Sigmoid colon (tissue), 7 donors: ENCODE data around the gene FKBP1B. TPM values are rescaled to one million over a fixed set of nuclear protein-coding genes. Genes with fewer than 3 reads are reported as not detected.

Source experiments
- DNase-seq: peaks from one replicate; pipeline ENCODE4 v3.0.0-alpha.2; 2019
- H3K27ac ChIP-seq, 4 donors: fragments of 200-600 bp; sonication (generic); one replicate each; pipeline ENCODE4 v1.5.1; 2016 to 2019; ENCODE audit warnings: mild to moderate bottlenecking in 1 of 4
- H3K27me3 ChIP-seq, 3 donors: fragments of 200-600 bp; sonication (generic); one replicate each; pipeline ENCODE4 v1.5.1; 2019; ENCODE audit warnings: mild to moderate bottlenecking in 1 of 3
- H3K36me3 ChIP-seq, 4 donors: fragments of 200-600 bp; sonication (generic); one replicate each; pipeline ENCODE4 v1.5.1; 2016 to 2019
- H3K4me1 ChIP-seq, 4 donors: fragments of 200-600 bp; sonication (generic); one replicate each; pipeline ENCODE4 v1.5.1; 2017 to 2019
- H3K4me3 ChIP-seq, 4 donors: fragments of 200-600 bp; sonication (generic); one replicate each; pipeline ENCODE4 v1.5.1; 2017 to 2019; ENCODE audit warnings: mild to moderate bottlenecking in 2 of 4, moderate library complexity in 1 of 4
- H3K9me3 ChIP-seq, 4 donors: fragments of 200-600 bp in 3 of 4; sonication (generic) in 3 of 4; one replicate each; pipeline versions ENCODE4 v1.5.1 to v1.6.1; 2013 to 2019
- CTCF ChIP-seq, 4 experiments: fragments of 450-650 bp in 3 of 4; fragments of 200-600 bp in 1 of 4; IDR thresholded peaks; one replicate each; pipeline ENCODE4 v1.5.1; 2016 to 2019; ENCODE audit warnings: antibody characterized with exemption in 4 of 4, mild to moderate bottlenecking in 3 of 4, moderate library complexity in 2 of 4
- EP300 ChIP-seq, 4 donors: sonication (generic); formaldehyde crosslinking; IDR thresholded peaks; one replicate each; pipeline ENCODE4 v1.6.1; 2017; ENCODE audit warnings: antibody characterized with exemption in 4 of 4
- POLR2A ChIP-seq, 2 donors: fragments of 450-650 bp; IDR thresholded peaks; one replicate each; pipeline ENCODE4 v1.6.1; 2016; ENCODE audit warnings: antibody characterized with exemption in 2 of 2, mild to moderate bottlenecking in 2 of 2, moderate library complexity in 2 of 2
- POLR2AphosphoS5 ChIP-seq, 4 donors: sonication (generic); formaldehyde crosslinking; IDR thresholded peaks; one replicate each; pipeline ENCODE4 v1.6.1; 2017; ENCODE audit warnings: antibody characterized with exemption in 4 of 4
- WGBS, 2 donors: extraction: QIAGEN DNeasy Blood & Tissue Kit; methylation state at CpG; one replicate each; pipeline ENCODE4 v1.1.7; 2013; 5-methylcytosine and 5-hydroxymethylcytosine counted together
- intact Hi-C: fragments of 100-400 bp; cut with DNase I; formaldehyde crosslinking; loops from one replicate; pipeline ENCODE4 v1.15.1; 2023
- polyA plus RNA-seq, 3 donors: library from polyadenylated mRNA; stranded (reverse); fragments of 200-250 nt; gene quantifications; one replicate each; pipeline ENCODE4 v1.2.3, GENCODE V29; 2013
- total RNA-seq, 4 donors: library from RNA; depleted of rRNA; stranded (reverse); fragments of >200 nt; gene quantifications; one replicate each; pipeline ENCODE4 v1.1.0, GENCODE V29; 2016
- donor health status: healthy with polysubstance abuse.
- donor health status: Bipolar disorder and iron deficiency.
- donor health status: healthy.

The FKBP1B gene
- total and polyA plus RNA-seq, 7 donors = 3.1 to 43.7 (median 8.0) TPM

- WGBS, 2 donors = 66 to 68% methylated on average over 5 of the region's 5 CpGs
- TF ChIP-seq EP300 (IDR thresholded peaks at IDR 0.05) (no peak), POLR2A (IDR thresholded peaks at IDR 0.05) (no peak), CTCF (IDR thresholded peaks at IDR 0.05) (no peak), POLR2AphosphoS5 (IDR thresholded peaks at IDR 0.05) (no peak)
- H3K36me3 ChIP-seq = peaks cover 0 to 48% (median 6%) of the 10 kb centered on the region in 4 donors
- H3K9me3 ChIP-seq = no peaks in the 10 kb centered on the region
- intact Hi-C loops = loop anchor here (5.0 kb wide), 1 partner anchor 417 kb away; the partner anchor contains the start of gene NCOA1
- peaks cover 0 to 22% (median 20%) of the 10 kb centered on the region in 4 donors for H3K4me1 ChIP-seq
- no peak for DNase-seq
- peak overlapping the region; percentile 91 to 96 (median 92) for H3K27ac ChIP-seq
- H3K4me3 ChIP-seq = peak overlapping the region in 3 of 4 donors; percentile 52 to 88 (median 69)
- H3K27me3 ChIP-seq = no peaks in the 10 kb centered on the region
Measured at GRCh38 chr2:24075259-24075658, 25.7 kb downstream of the FKBP1B start.

- Histone ChIP-seq H3K4me1 (peaks cover 0 to 22% (median 20%) of the 10 kb centered on the region in 4 donors), H3K9me3 (no peaks in the 10 kb centered on the region), H3K27ac (peak within 1 kb of the TSS; percentile 91 to 96 (median 92)), H3K27me3 (no peaks in the 10 kb centered on the region), H3K36me3 (peaks cover 0 to 48% (median 6%) of the 10 kb centered on the region in 4 donors), H3K4me3 (peak within 1 kb of the TSS; percentile 52 to 88 (median 66))
- TF ChIP-seq POLR2A (IDR thresholded peaks at IDR 0.05) (peak; percentile 44 to 56), EP300 (IDR thresholded peaks at IDR 0.05) (peak in 1 of 4 donors; percentile 70), CTCF (IDR thresholded peaks at IDR 0.05) (no peak), POLR2AphosphoS5 (IDR thresholded peaks at IDR 0.05) (peak; percentile 70 to 90 (median 88))
- intact Hi-C loops = loop anchor here (2.0 to 5.0 kb wide), 5 partner anchors 29 to 416 kb away; partner anchors contain the start of genes ATAD2B, FAM228B, NCOA1 and PFN4
- WGBS, 2 donors = 0 to 1% methylated on average over 64 of the region's 64 CpGs
- DNase-seq = peak; percentile 99
Measured at GRCh38 chr2:24075915-24076848, 26.6 kb downstream of the FKBP1B start, which contains the start of gene SF3B6. TSS of gene SF3B6 (minus strand) at chr2:24076326. CDS start at chr2:24076229, 97 bp downstream.

GRCh38 chr2:24076849-24077534 lies 27.5 kb downstream of the FKBP1B start:
- TF ChIP-seq POLR2A (IDR thresholded peaks at IDR 0.05) (peak in 1 of 2 donors; percentile 41), POLR2AphosphoS5 (IDR thresholded peaks at IDR 0.05) (peak in 1 of 4 donors; percentile 10), CTCF (IDR thresholded peaks at IDR 0.05) (no peak), EP300 (IDR thresholded peaks at IDR 0.05) (no peak)
- no peaks in the 10 kb centered on the region for H3K9me3 ChIP-seq
- no peak for DNase-seq
- 0 to 1% methylated on average over 41 of the region's 41 CpGs for WGBS, 2 donors
- intact Hi-C loops = loop anchor here (2.0 to 5.0 kb wide), 5 partner anchors 30 to 415 kb away; partner anchors contain the start of genes ATAD2B, FAM228B, NCOA1 and PFN4
- no peaks in the 10 kb centered on the region for H3K27me3 ChIP-seq
- H3K4me1 ChIP-seq = peaks cover 0 to 22% (median 20%) of the 10 kb centered on the region in 4 donors
- H3K4me3 ChIP-seq = peak overlapping the region; percentile 52 to 88 (median 66)
- peaks cover 0 to 48% (median 6%) of the 10 kb centered on the region in 4 donors for H3K36me3 ChIP-seq
- peak overlapping the region; percentile 91 to 96 (median 92) for H3K27ac ChIP-seq

GRCh38 chr2:24077535-24077877 lies 28.0 kb downstream of the FKBP1B start:
- peak overlapping the region; percentile 52 to 88 (median 66) for H3K4me3 ChIP-seq
- DNase-seq = no peak
- peak overlapping the region; percentile 91 to 96 (median 92) for H3K27ac ChIP-seq
- WGBS, 2 donors = 5 to 13% methylated on average over 9 of the region's 9 CpGs
- H3K36me3 ChIP-seq = peaks cover 0 to 48% (median 8%) of the 10 kb centered on the region in 4 donors
- no peak for TF ChIP-seq POLR2A (IDR thresholded peaks at IDR 0.05)
- TF ChIP-seq EP300 (IDR thresholded peaks at IDR 0.05) = no peak
- TF ChIP-seq POLR2AphosphoS5 (IDR thresholded peaks at IDR 0.05) = no peak
- no peak for TF ChIP-seq CTCF (IDR thresholded peaks at IDR 0.05)
- no peaks in the 10 kb centered on the region for H3K9me3 ChIP-seq
- intact Hi-C loops = loop anchor here (2.0 to 5.0 kb wide), 5 partner anchors 31 to 415 kb away; partner anchors contain the start of genes ATAD2B, FAM228B, NCOA1 and PFN4
- H3K27me3 ChIP-seq = no peaks in the 10 kb centered on the region
- H3K4me1 ChIP-seq = peaks cover 0 to 22% (median 20%) of the 10 kb centered on the region in 4 donors
